ENCODE results near the gene EDNRB. TPM values are rescaled to one million over a fixed set of nuclear protein-coding genes. Genes with fewer than 3 reads are reported as not detected.

The EDNRB gene
- total and polyA plus RNA-seq, 10 donors, result 4.3 to 58.4 (median 39.6) TPM

DNA sequence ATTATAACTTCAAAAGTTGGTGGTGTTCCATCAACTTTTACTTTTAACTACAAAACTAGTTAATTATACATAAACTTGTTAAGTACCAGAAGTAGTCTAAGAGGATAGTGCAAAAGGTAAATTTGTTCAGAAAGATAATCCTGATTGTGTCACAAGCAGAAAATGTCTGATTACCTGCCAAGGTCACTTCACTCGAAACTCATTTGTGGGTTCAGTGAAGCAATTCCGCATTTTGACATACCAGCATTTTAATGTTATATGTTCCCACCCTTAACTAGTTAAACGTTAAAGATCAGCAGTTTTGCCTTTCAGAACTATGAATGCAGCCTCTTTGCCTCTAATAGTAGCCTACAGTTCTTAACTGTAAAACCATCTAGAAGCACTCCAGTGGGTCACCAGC lies 5.6 kb downstream of the EDNRB start:
- TF ChIP-seq POLR2AphosphoS5 (IDR thresholded peaks at IDR 0.05), result no peak
- intact Hi-C loops (cut with DNase I; ENCODE audit: low total_unique reads), result no loop called here
- Histone ChIP-seq H3K27me3 (replicated peaks in 1 of 7) (peaks cover 0 to 7% (median 0%) of the 10 kb centered on the region in 7 donors), H3K4me1 (no peaks in the 10 kb centered on the region), H3K4me3 (peak overlapping the region in 3 of 8 donors; percentile 47 to 69 (median 60)), H3K27ac (no peak overlapping the region), H3K9me3 (no peaks in the 10 kb centered on the region), H3K36me3 (no peaks in the 10 kb centered on the region)
- DNase-seq, result no peak
- 77 to 84% (median 83%) methylated on average over 3 of the region's 3 CpGs for WGBS, 5 donors

DNA sequence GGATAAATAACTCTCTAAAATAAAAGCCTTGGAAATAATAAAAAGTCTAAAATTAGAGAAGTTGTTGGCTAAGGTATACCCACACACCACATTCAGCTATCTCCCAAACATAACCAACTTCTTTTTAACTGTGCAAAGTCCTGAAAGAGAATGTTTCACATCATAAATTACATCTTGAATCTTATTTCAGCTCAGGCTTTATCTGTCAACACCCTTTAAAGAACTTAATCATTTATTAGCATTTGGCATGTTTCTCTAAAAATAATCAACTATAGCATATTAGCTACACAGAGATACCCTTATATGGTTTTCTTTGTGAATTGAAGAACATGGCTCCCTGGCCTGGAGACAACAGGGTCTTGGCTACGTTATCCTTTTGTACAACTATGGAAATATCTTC lies 6.9 kb downstream of the EDNRB start:
- 76 to 87% (median 80%) methylated on average over 1 of the region's 1 CpG for WGBS, 5 donors
- TF ChIP-seq POLR2A (IDR thresholded peaks at IDR 0.05), result no peak
- TF ChIP-seq, protein P1, sequence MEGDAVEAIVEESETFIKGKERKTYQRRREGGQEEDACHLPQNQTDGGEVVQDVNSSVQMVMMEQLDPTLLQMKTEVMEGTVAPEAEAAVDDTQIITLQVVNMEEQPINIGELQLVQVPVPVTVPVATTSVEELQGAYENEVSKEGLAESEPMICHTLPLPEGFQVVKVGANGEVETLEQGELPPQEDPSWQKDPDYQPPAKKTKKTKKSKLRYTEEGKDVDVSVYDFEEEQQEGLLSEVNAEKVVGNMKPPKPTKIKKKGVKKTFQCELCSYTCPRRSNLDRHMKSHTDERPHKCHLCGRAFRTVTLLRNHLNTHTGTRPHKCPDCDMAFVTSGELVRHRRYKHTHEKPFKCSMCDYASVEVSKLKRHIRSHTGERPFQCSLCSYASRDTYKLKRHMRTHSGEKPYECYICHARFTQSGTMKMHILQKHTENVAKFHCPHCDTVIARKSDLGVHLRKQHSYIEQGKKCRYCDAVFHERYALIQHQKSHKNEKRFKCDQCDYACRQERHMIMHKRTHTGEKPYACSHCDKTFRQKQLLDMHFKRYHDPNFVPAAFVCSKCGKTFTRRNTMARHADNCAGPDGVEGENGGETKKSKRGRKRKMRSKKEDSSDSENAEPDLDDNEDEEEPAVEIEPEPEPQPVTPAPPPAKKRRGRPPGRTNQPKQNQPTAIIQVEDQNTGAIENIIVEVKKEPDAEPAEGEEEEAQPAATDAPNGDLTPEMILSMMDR (IDR thresholded peaks at IDR 0.05 in 8 of 11, conservative IDR thresholded peaks at IDR 0.05 in 3 of 11), result no peak
- no peak for TF ChIP-seq POLR2AphosphoS5 (IDR thresholded peaks at IDR 0.05)
- DNase-seq, result no peak
- no peaks in the 10 kb centered on the region for H3K36me3 ChIP-seq
- intact Hi-C loops (cut with DNase I; ENCODE audit: low total_unique reads), result no loop called here
- no peaks in the 10 kb centered on the region for H3K9me3 ChIP-seq
- no peaks in the 10 kb centered on the region for H3K27me3 ChIP-seq (replicated peaks in 1 of 7)
- H3K4me3 ChIP-seq, result no peak overlapping the region
- no peak overlapping the region for H3K27ac ChIP-seq
- no peaks in the 10 kb centered on the region for H3K4me1 ChIP-seq

DNA sequence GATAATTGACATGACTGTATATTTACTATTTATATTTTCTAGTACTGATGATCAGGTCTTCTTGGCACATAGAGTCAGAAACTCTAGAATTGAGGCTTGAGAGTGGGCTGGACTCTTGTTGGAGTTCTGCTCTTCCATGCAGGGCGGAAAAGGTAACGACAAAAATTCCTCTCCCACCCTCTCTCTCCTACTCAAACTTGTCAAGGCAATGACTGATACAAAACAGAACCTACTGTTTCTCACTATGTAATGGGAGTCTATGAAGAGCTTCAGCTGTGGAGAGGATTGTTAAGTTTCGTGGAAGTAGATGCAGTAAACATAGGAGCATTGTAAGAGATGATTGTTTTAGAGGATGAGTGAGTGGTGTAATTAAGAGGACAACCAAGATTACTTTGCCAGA lies 8.8 kb downstream of the EDNRB start:
- intact Hi-C loops (cut with DNase I; ENCODE audit: low total_unique reads), result no loop called here
- WGBS, 5 donors, result 74 to 84% (median 81%) methylated on average over 3 of the region's 3 CpGs
- no peaks in the 10 kb centered on the region for H3K36me3 ChIP-seq

DNA sequence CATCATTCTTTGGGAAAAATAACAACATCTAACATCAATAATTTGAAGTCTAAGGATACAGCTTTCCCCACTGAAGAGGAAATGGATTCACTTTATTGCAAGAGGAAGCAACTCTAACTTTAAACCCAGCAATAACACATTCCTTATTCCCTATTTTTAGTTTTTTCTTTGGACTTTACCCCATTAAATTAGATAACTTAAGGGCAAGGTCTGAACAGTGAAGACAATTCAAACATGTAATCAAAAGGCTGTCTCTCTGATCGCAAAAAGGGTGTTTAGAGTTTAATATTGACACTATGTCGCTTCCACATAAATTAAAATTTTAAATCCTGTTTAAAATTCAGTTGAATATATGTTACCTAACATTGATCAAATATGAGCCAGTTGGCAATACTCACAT lies 10.1 kb downstream of the EDNRB start:
- Histone ChIP-seq H3K4me3 (no peak overlapping the region), H3K9me3 (peaks cover 0 to 4% (median 0%) of the 10 kb centered on the region in 8 donors), H3K27ac (no peak overlapping the region), H3K27me3 (replicated peaks in 1 of 7) (no peaks in the 10 kb centered on the region), H3K4me1 (no peaks in the 10 kb centered on the region), H3K36me3 (no peaks in the 10 kb centered on the region)
- DNase-seq, result no peak
- WGBS, 5 donors, result 92 to 96% (median 95%) methylated on average over 2 of the region's 2 CpGs
- no peak for TF ChIP-seq POLR2A (IDR thresholded peaks at IDR 0.05)
- TF ChIP-seq, protein P1 (IDR thresholded peaks at IDR 0.05 in 8 of 11, conservative IDR thresholded peaks at IDR 0.05 in 3 of 11), result no peak
- TF ChIP-seq POLR2AphosphoS5 (IDR thresholded peaks at IDR 0.05), result no peak
- intact Hi-C loops (cut with DNase I; ENCODE audit: low total_unique reads), result no loop called here

More for the DNA sequence above, 8.8 kb downstream of the EDNRB start:
- H3K27me3 ChIP-seq (replicated peaks in 1 of 7), result no peaks in the 10 kb centered on the region
- no peak for DNase-seq
- no peak overlapping the region for H3K4me3 ChIP-seq
- H3K4me1 ChIP-seq, result no peaks in the 10 kb centered on the region
- H3K9me3 ChIP-seq, result no peaks in the 10 kb centered on the region
- TF ChIP-seq, protein P1 (IDR thresholded peaks at IDR 0.05 in 8 of 11, conservative IDR thresholded peaks at IDR 0.05 in 3 of 11), result no peak
- TF ChIP-seq POLR2AphosphoS5 (IDR thresholded peaks at IDR 0.05) (no peak), POLR2A (IDR thresholded peaks at IDR 0.05) (no peak)
- no peak overlapping the region for H3K27ac ChIP-seq

Measured in spleen (tissue), 11 donors.